IMR-90 (cell line): ENCODE measurements around the gene SH3RF3. TPM values are rescaled to one million over a fixed set of nuclear protein-coding genes. Genes with fewer than 3 reads are reported as not detected.

Experiments
- ATAC-seq: fragments of 200-7000 bp; cut with Tn5 transposase; 2 replicates; pipeline ENCODE4 v1.9.1; 2020; ENCODE audit warnings: low read depth, mild to moderate bottlenecking, moderate library complexity
- BruUV-seq: library from RNA; stranded (reverse); fragments of 400-500 nt; replicated peaks from 2 replicates; lab custom pipeline; 2021; lab: Mats Ljungman, UMichigan
- CTCF ChIA-PET: fragments of 300-600 bp; formaldehyde crosslinking; extraction: SDS; loops from one replicate; lab custom pipeline; 2021; ENCODE audit warnings: antibody characterized with exemption; lab: Yijun Ruan, JAX
- POLR2A ChIA-PET: fragments of 300-600 bp; sonication (Branson Sonifier 250); formaldehyde crosslinking; loops from one replicate; lab custom pipeline; 2022; ENCODE audit warnings: antibody characterized with exemption; ENCODE audit not compliant: unreplicated experiment; lab: Charles Lee
- DNase-seq: peaks from one replicate; pipeline ENCODE4 v3.0.0; 2013
- H2AFZ ChIP-seq: replicated peaks from 2 replicates; pipeline ENCODE3; 2013; ENCODE audit warnings: low read length, mild to moderate bottlenecking; ENCODE audit not compliant: poor library complexity
- H2AK5ac ChIP-seq: 2 replicates; pipeline ENCODE4 v1.6.1; 2013; ENCODE audit warnings: low read depth, low read length, inconsistent platforms
- H2AK9ac ChIP-seq: replicated peaks from 2 replicates; pipeline ENCODE3; 2013; ENCODE audit warnings: mild to moderate bottlenecking, low read depth, low read length, moderate library complexity; ENCODE audit not compliant: poor library complexity
- H2BK120ac ChIP-seq: 2 replicates; pipeline ENCODE4 v1.6.1; 2013; ENCODE audit warnings: low read depth, low read length, inconsistent platforms
- H2BK15ac ChIP-seq: 3 replicates; pipeline ENCODE4 v1.6.1; 2013; ENCODE audit warnings: low read depth, low read length, inconsistent platforms
- H2BK20ac ChIP-seq: 2 replicates; pipeline ENCODE4 v1.6.1; 2013; ENCODE audit warnings: low read depth, mild to moderate bottlenecking, inconsistent platforms, low read length, moderate library complexity
- H2BK5ac ChIP-seq: 2 replicates; pipeline ENCODE4 v1.6.1; 2013; ENCODE audit warnings: mild to moderate bottlenecking, low read depth, low read length, inconsistent platforms; ENCODE audit not compliant: poor library complexity, severe bottlenecking
- H3K14ac ChIP-seq: replicated peaks from 2 replicates; pipeline ENCODE4 v1.6.1; 2013; ENCODE audit warnings: low read depth, low read length, inconsistent platforms
- H3K18ac ChIP-seq: 2 replicates; pipeline ENCODE4 v1.6.1; 2013; ENCODE audit warnings: low read depth, low read length, control low read depth
- H3K23ac ChIP-seq: 2 replicates; pipeline ENCODE4 v1.6.1; 2013; ENCODE audit warnings: low read depth, low read length, inconsistent platforms
- H3K27ac ChIP-seq: 2 replicates; pipeline ENCODE4 v1.5.1; 2013; ENCODE audit warnings: mild to moderate bottlenecking, control low read depth, low read length; ENCODE audit not compliant: insufficient read depth
- H3K27me3 ChIP-seq: 2 replicates; pipeline ENCODE4 v1.6.1; 2013; ENCODE audit warnings: low read length; ENCODE audit not compliant: control insufficient read depth, insufficient read depth
- H3K36me3 ChIP-seq: 2 replicates; pipeline ENCODE4 v1.6.1; 2013; ENCODE audit warnings: low read length, mixed read lengths; ENCODE audit not compliant: control insufficient read depth, insufficient read depth
- H3K4ac ChIP-seq: 2 replicates; pipeline ENCODE4 v1.6.1; 2013; ENCODE audit warnings: low read depth, low read length, inconsistent platforms
- H3K4me1 ChIP-seq: 2 replicates; pipeline ENCODE4 v1.6.1; 2013; ENCODE audit warnings: low read length, mixed read lengths; ENCODE audit not compliant: control insufficient read depth, insufficient read depth
- H3K4me2 ChIP-seq: 2 replicates; pipeline ENCODE4 v1.6.1; 2013; ENCODE audit warnings: low read depth, mild to moderate bottlenecking, control low read depth, low read length, moderate library complexity
- H3K4me3 ChIP-seq: 2 replicates; pipeline ENCODE4 v1.5.1; 2013; ENCODE audit warnings: low read depth, mild to moderate bottlenecking, control low read depth, low read length, moderate library complexity; ENCODE audit not compliant: insufficient read depth
- H3K56ac ChIP-seq: 2 replicates; pipeline ENCODE4 v1.6.1; 2013; ENCODE audit warnings: low read length, inconsistent platforms; ENCODE audit not compliant: insufficient read depth; ENCODE audit errors: extremely low read depth
- H3K79me1 ChIP-seq, 2 experiments: 2 replicates each; pipeline ENCODE4 v1.6.1; 2013; ENCODE audit warnings: low read length in 2 of 2, inconsistent platforms in 1 of 2, low read depth in 1 of 2
- H3K9ac ChIP-seq: 2 replicates; pipeline ENCODE4 v1.6.1; 2013; ENCODE audit warnings: low read depth, low read length, control low read depth
- H3K9me1 ChIP-seq: 2 replicates; pipeline ENCODE4 v1.6.1; 2013; ENCODE audit warnings: low read length, inconsistent platforms; ENCODE audit not compliant: insufficient read depth
- H3K9me3 ChIP-seq: 2 replicates; pipeline ENCODE4 v1.6.1; 2013; ENCODE audit warnings: low read length; ENCODE audit not compliant: control insufficient read depth, insufficient read depth
- H4K20me1 ChIP-seq: 2 replicates; pipeline ENCODE4 v1.6.1; 2013; ENCODE audit warnings: low read length, inconsistent platforms; ENCODE audit not compliant: insufficient read depth
- H4K5ac ChIP-seq: 2 replicates; pipeline ENCODE4 v1.6.1; 2013; ENCODE audit warnings: mild to moderate bottlenecking, low read depth, low read length, control low read depth
- H4K8ac ChIP-seq, 2 experiments: 2 replicates each; pipeline ENCODE4 v1.6.1; 2013; ENCODE audit warnings: low read depth in 2 of 2, low read length in 2 of 2, control low read depth in 1 of 2, inconsistent platforms in 1 of 2
- H4K91ac ChIP-seq: 2 replicates; pipeline ENCODE4 v1.6.1; 2013; ENCODE audit warnings: low read depth, low read length, inconsistent platforms; ENCODE audit not compliant: insufficient read depth
- BHLHE40 ChIP-seq: fragments of 150-350 bp; IDR thresholded peaks from 2 replicates; pipeline ENCODE4 v1.6.1; 2016; ENCODE audit warnings: mild to moderate bottlenecking, low read depth, low read length
- CEBPB ChIP-seq: IDR thresholded peaks from 2 replicates; pipeline ENCODE4 v1.6.1; 2012; ENCODE audit warnings: low read depth, low read length, improper control_type of control experiment
- CHD1 ChIP-seq: IDR thresholded peaks from 2 replicates; pipeline ENCODE4 v1.6.1; 2012; ENCODE audit warnings: low read depth, low read length, improper control_type of control experiment
- FOS ChIP-seq: fragments of 150-350 bp; IDR thresholded peaks from 2 replicates; pipeline ENCODE4 v1.6.1; 2016; ENCODE audit warnings: low read depth, low read length
- MAFK ChIP-seq: IDR thresholded peaks from 2 replicates; pipeline ENCODE4 v1.6.1; 2012; ENCODE audit warnings: low read depth, low read length, improper control_type of control experiment
- MAZ ChIP-seq: IDR thresholded peaks from 2 replicates; pipeline ENCODE4 v1.6.1; 2012; ENCODE audit warnings: low read depth, mild to moderate bottlenecking, low read length, improper control_type of control experiment, moderate library complexity, borderline replicate concordance
- MXI1 ChIP-seq: IDR thresholded peaks from 2 replicates; pipeline ENCODE4 v1.6.1; 2012; ENCODE audit warnings: low read depth, mild to moderate bottlenecking, low read length, moderate library complexity, borderline replicate concordance
- NFE2L2 ChIP-seq: fragments of 150-350 bp; IDR thresholded peaks from 2 replicates; pipeline ENCODE4 v1.6.1; 2016; ENCODE audit warnings: low read depth, mild to moderate bottlenecking, low read length
- POLR2A ChIP-seq: IDR thresholded peaks from 2 replicates; pipeline ENCODE4 v1.6.1; 2012; ENCODE audit warnings: mild to moderate bottlenecking, low read depth, low read length
- RAD21 ChIP-seq: IDR thresholded peaks from 2 replicates; pipeline ENCODE4 v1.6.1; 2012; ENCODE audit warnings: low read length, improper control_type of control experiment
- RCOR1 ChIP-seq: IDR thresholded peaks from 2 replicates; pipeline ENCODE4 v1.6.1; 2012; ENCODE audit warnings: mild to moderate bottlenecking, low read length, improper control_type of control experiment; ENCODE audit not compliant: insufficient replicate concordance
- RFX5 ChIP-seq: IDR thresholded peaks from 2 replicates; pipeline ENCODE4 v1.8.0; 2012; ENCODE audit warnings: low read depth, mild to moderate bottlenecking, low read length, moderate library complexity
- SMC3 ChIP-seq: fragments of 150-350 bp; IDR thresholded peaks from 2 replicates; pipeline ENCODE4 v1.6.1; 2016; ENCODE audit warnings: low read depth, mild to moderate bottlenecking, antibody characterized with exemption, low read length, moderate library complexity
- USF2 ChIP-seq: fragments of 150-350 bp; IDR thresholded peaks from 2 replicates; pipeline ENCODE4 v1.6.1; 2017; ENCODE audit warnings: mild to moderate bottlenecking, antibody characterized with exemption, low read length, low read depth
- whole genome bisulfite sequencing, 2 experiments: methylation state at CpG; one replicate each; pipeline versions ENCODE4 v1.1.5 to v1.1.7; 2013; ENCODE audit warnings: missing lambda C conversion rate in 2 of 2; ENCODE audit not compliant: insufficient read length in 1 of 2; ENCODE audit errors: extremely low coverage in 2 of 2; 5-methylcytosine and 5-hydroxymethylcytosine counted together
- dilution Hi-C: fragments of 300-500 bp; cut with HindIII; formaldehyde crosslinking; loops from one replicate; pipeline ENCODE4 v1.14.3; 2018; ENCODE audit warnings: low sequenced_read_pairs; ENCODE audit not compliant: unreplicated experiment
- in situ Hi-C: fragments of 300-500 bp; cut with MboI; formaldehyde crosslinking; loops from 3 replicates; pipeline ENCODE4 v1.14.3; 2019; ENCODE audit warnings: low sequenced_read_pairs, inconsistent platforms, mixed read lengths
- intact Hi-C: fragments of 100-400 bp; cut with micrococcal nuclease; formaldehyde crosslinking; loops from 2 replicates; pipeline ENCODE4 v1.10.0; 2022
- polyA plus RNA-seq, 3 experiments: library from polyadenylated mRNA; depleted of rRNA; stranded (reverse); fragments of >200 nt; gene quantifications; 2 replicates each; pipeline ENCODE4 v1.2.3, GENCODE V29; 2012; ENCODE audit warnings: low replicate concordance in 1 of 3
- total RNA-seq: library from RNA; depleted of rRNA; stranded (reverse); fragments of >200 nt; gene quantifications from 2 replicates; pipeline ENCODE4 v1.2.3, GENCODE V29; 2012
- TF ChIP-seq, protein P1 (sequence below): conservative IDR thresholded peaks from 2 replicates; pipeline ENCODE4 v1.5.1; 2012; ENCODE audit warnings: mild to moderate bottlenecking, low read depth, low read length, improper control_type of control experiment
- TF ChIP-seq, protein P2 (sequence below): fragments of 150-350 bp; IDR thresholded peaks from 2 replicates; pipeline ENCODE4 v1.6.1; 2016; ENCODE audit warnings: low read depth, mild to moderate bottlenecking, low read length, moderate library complexity, borderline replicate concordance

Gene SH3RF3
- total and polyA plus RNA-seq, 2 of the 4 experiments (the other 2 are of a cell fraction), result 3.4 to 5.3 TPM

- Histone ChIP-seq H3K27me3 (peaks cover 21% of the 10 kb centered on the region), H3K14ac (no peak overlapping the region), H3K9me1 (no peaks in the 10 kb centered on the region), H2AK9ac (no peak overlapping the region), H2BK120ac (no peak overlapping the region), H2BK20ac (no peak overlapping the region), H2BK15ac (no peak overlapping the region), H3K18ac (no peak overlapping the region), H3K4me3 (no peak overlapping the region), H3K9ac (no peak overlapping the region), H4K20me1 (no peaks in the 10 kb centered on the region), H3K23ac (no peak overlapping the region), H3K4ac (no peak overlapping the region), H4K8ac (no peak overlapping the region), H4K5ac (no peak overlapping the region), H2BK5ac (no peak overlapping the region), H4K91ac (no peak overlapping the region), H2AK5ac (no peak overlapping the region), H3K4me1 (no peaks in the 10 kb centered on the region), H3K9me3 (no peaks in the 10 kb centered on the region), H3K36me3 (no peaks in the 10 kb centered on the region), H3K27ac (no peak overlapping the region), H3K56ac (no peak overlapping the region), H3K79me1 (no peaks in the 10 kb centered on the region), H3K4me2 (no peak overlapping the region), H2AFZ (no peak overlapping the region)
- in situ Hi-C loops, result no loop called here
- intact Hi-C loops, result no loop called here
- ChIA-PET CTCF (no interaction called here), POLR2A (no interaction called here)
- no TSS peak for BruUV-seq
- ATAC-seq (no peak), DNase-seq (no peak)
- WGBS, 2 experiments, result no CpG with 5 or more reads among the region's 2 CpGs
- dilution Hi-C loops, result no loop called here
- TF ChIP-seq, protein P1, sequence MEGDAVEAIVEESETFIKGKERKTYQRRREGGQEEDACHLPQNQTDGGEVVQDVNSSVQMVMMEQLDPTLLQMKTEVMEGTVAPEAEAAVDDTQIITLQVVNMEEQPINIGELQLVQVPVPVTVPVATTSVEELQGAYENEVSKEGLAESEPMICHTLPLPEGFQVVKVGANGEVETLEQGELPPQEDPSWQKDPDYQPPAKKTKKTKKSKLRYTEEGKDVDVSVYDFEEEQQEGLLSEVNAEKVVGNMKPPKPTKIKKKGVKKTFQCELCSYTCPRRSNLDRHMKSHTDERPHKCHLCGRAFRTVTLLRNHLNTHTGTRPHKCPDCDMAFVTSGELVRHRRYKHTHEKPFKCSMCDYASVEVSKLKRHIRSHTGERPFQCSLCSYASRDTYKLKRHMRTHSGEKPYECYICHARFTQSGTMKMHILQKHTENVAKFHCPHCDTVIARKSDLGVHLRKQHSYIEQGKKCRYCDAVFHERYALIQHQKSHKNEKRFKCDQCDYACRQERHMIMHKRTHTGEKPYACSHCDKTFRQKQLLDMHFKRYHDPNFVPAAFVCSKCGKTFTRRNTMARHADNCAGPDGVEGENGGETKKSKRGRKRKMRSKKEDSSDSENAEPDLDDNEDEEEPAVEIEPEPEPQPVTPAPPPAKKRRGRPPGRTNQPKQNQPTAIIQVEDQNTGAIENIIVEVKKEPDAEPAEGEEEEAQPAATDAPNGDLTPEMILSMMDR, result no peak
- TF ChIP-seq MXI1 (no peak), BHLHE40 (no peak), RFX5 (no peak), RCOR1 (no peak), FOS (no peak), MAFK (no peak), USF2 (no peak), RAD21 (no peak), CEBPB (no peak), SMC3 (no peak), CHD1 (no peak), POLR2A (no peak), MAZ (no peak), NFE2L2 (no peak)
- TF ChIP-seq, protein P2, sequence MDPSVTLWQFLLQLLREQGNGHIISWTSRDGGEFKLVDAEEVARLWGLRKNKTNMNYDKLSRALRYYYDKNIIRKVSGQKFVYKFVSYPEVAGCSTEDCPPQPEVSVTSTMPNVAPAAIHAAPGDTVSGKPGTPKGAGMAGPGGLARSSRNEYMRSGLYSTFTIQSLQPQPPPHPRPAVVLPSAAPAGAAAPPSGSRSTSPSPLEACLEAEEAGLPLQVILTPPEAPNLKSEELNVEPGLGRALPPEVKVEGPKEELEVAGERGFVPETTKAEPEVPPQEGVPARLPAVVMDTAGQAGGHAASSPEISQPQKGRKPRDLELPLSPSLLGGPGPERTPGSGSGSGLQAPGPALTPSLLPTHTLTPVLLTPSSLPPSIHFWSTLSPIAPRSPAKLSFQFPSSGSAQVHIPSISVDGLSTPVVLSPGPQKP, result no peak
These were observed 19.7 kb upstream of the SH3RF3 start for GRCh38 chr2:109109342-109109741.
